Prostate gland (tissue), 2 donors: ENCODE data around the gene CPM. TPM values are rescaled to one million over a fixed set of nuclear protein-coding genes. Genes with fewer than 3 reads are reported as not detected.

ENCODE experiments used
- DNase-seq: peaks from one replicate; pipeline ENCODE4 v3.0.0-alpha.2; 2019; ENCODE audit warnings: low spot score
- H3K27ac ChIP-seq, 2 donors: fragments of 200-600 bp; sonication (generic); 2 replicates each; pipeline ENCODE4 v1.5.1; 2017 to 2019
- H3K27me3 ChIP-seq: fragments of 200-600 bp; sonication (generic); replicated peaks from 2 replicates; pipeline ENCODE4 v1.5.1; 2019; ENCODE audit not compliant: insufficient read depth
- H3K36me3 ChIP-seq, 2 donors: fragments of 200-600 bp; sonication (generic); 1 replicate in 1 of 2; 2 replicates in 1 of 2; pipeline versions ENCODE4 v1.5.1 to v1.8.1; 2017 to 2019
- H3K4me1 ChIP-seq: fragments of 200-600 bp; sonication (generic); replicated peaks from 2 replicates; pipeline ENCODE4 v1.5.1; 2019
- H3K4me3 ChIP-seq, 2 donors: fragments of 200-600 bp; sonication (generic); 2 replicates each; pipeline ENCODE4 v1.5.1; 2017 to 2019
- H3K9me3 ChIP-seq: fragments of 200-600 bp; sonication (generic); 2 replicates; pipeline ENCODE4 v1.5.1; 2017
- CTCF ChIP-seq, 4 experiments: fragments of 200-600 bp in 2 of 4; fragments of 450-650 bp in 2 of 4; sonication (generic) in 2 of 4; IDR thresholded peaks; 1 replicate in 3 of 4; 2 replicates in 1 of 4; pipeline ENCODE4 v1.5.1; 2016 to 2019; ENCODE audit warnings: antibody characterized with exemption in 4 of 4, mild to moderate bottlenecking in 2 of 4, moderate library complexity in 2 of 4
- POLR2A ChIP-seq: fragments of 450-650 bp; IDR thresholded peaks from one replicate; pipeline ENCODE4 v1.6.1; 2016; ENCODE audit warnings: antibody characterized with exemption, mild to moderate bottlenecking
- POLR2AphosphoS5 ChIP-seq: sonication (generic); formaldehyde crosslinking; IDR thresholded peaks from one replicate; pipeline ENCODE4 v1.6.1; 2017; ENCODE audit warnings: antibody characterized with exemption
- WGBS: methylation state at CpG from one replicate; pipeline ENCODE4 v1.1.5; 2018; 5-methylcytosine and 5-hydroxymethylcytosine counted together
- intact Hi-C: fragments of 100-400 bp; cut with DNase I; formaldehyde crosslinking; loops from one replicate; pipeline ENCODE4 v1.14.2; 2022
- total RNA-seq, 2 donors: library from RNA; depleted of rRNA; stranded (reverse); fragments of >200 nt; gene quantifications; one replicate each; pipeline ENCODE4 v1.1.0, GENCODE V29; 2016

Gene CPM
- total RNA-seq, 2 donors from 2014 or later = 68.4 TPM

GRCh38 chr12:68815928-68816800, 116.8 kb downstream of the CPM start:
- H3K4me3 ChIP-seq = no peak overlapping the region
- no peak overlapping the region for H3K27ac ChIP-seq
- peaks cover 8% of the 10 kb centered on the region for H3K4me1 ChIP-seq
- H3K27me3 ChIP-seq = no peaks in the 10 kb centered on the region
- H3K9me3 ChIP-seq = no peaks in the 10 kb centered on the region
- H3K36me3 ChIP-seq = peaks cover under 1 to 4% of the 10 kb centered on the region in 2 donors
- intact Hi-C loops = no loop called here
- TF ChIP-seq POLR2AphosphoS5 (no peak), CTCF (IDR thresholded peaks at IDR 0.05) (no peak), POLR2A (no peak)
- 96% methylated on average over 8 of the region's 8 CpGs for WGBS
- no peak for DNase-seq

GRCh38 chr12:68815232-68815927, 117.6 kb downstream of the CPM start:
- TF ChIP-seq POLR2A = no peak
- no peak for TF ChIP-seq CTCF (IDR thresholded peaks at IDR 0.05)
- TF ChIP-seq POLR2AphosphoS5 = no peak
- no peaks in the 10 kb centered on the region for H3K9me3 ChIP-seq
- H3K27me3 ChIP-seq = no peaks in the 10 kb centered on the region
- WGBS = 34% methylated on average over 5 of the region's 5 CpGs
- intact Hi-C loops = no loop called here
- peaks cover 0 to 4% of the 10 kb centered on the region in 2 donors for H3K36me3 ChIP-seq
- DNase-seq = no peak
- H3K4me1 ChIP-seq = peaks cover 8% of the 10 kb centered on the region
- no peak overlapping the region for H3K27ac ChIP-seq
- no peak overlapping the region for H3K4me3 ChIP-seq

DNA sequence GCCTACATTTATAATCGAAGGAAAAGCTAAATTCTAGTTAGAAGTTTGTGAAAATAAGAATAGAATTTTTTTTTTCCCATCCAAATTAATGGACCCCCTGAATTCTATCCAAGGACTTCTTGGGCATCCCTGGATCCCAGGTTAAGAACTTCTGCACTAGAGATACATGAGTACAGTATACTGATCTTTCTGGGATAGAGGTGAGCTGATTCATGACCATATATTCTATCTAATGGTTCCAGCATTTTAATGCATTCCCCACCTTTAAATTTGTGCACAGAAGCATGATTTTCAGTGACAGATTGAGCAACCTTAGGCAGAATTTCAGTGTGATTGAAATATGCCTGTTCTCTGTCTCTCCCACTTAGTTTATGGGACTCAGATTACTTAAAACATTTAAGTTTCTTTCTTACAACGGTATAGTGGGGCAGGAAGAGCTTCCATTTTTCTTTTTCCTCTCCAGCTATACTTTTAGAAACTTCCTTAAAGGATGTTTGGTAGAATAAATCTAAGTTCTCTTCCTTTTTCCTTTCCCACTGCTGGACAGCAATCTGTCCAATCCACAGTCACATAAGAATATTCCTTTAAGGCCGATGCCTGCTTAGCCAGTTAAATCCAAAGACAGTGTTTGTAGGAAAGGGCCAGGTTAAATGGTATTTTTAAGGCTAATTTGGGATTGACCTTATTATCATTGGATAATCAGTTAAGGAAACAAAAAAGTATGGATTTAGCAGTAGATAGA, 118.3 kb downstream of the CPM start:
- WGBS = 68% methylated on average over 3 of the region's 3 CpGs
- Histone ChIP-seq H3K4me3 (no peak overlapping the region), H3K27me3 (no peaks in the 10 kb centered on the region), H3K36me3 (peaks cover 0 to under 1% of the 10 kb centered on the region in 2 donors), H3K4me1 (peaks cover 8% of the 10 kb centered on the region), H3K9me3 (no peaks in the 10 kb centered on the region), H3K27ac (no peak overlapping the region)
- intact Hi-C loops = no loop called here
- no peak for TF ChIP-seq CTCF (IDR thresholded peaks at IDR 0.05)
- no peak for TF ChIP-seq POLR2A
- TF ChIP-seq POLR2AphosphoS5 = no peak
- DNase-seq = no peak

GRCh38 chr12:68813242-68813593, 119.8 kb downstream of the CPM start:
- WGBS = 38% methylated on average over 2 of the region's 2 CpGs
- peaks cover 8% of the 10 kb centered on the region for H3K4me1 ChIP-seq
- TF ChIP-seq POLR2AphosphoS5 (no peak), POLR2A (no peak), CTCF (IDR thresholded peaks at IDR 0.05) (no peak)
- H3K9me3 ChIP-seq = no peaks in the 10 kb centered on the region
- DNase-seq = no peak
- H3K4me3 ChIP-seq = no peak overlapping the region
- H3K36me3 ChIP-seq = no peaks in the 10 kb centered on the region
- H3K27me3 ChIP-seq = no peaks in the 10 kb centered on the region
- H3K27ac ChIP-seq = no peak overlapping the region
- intact Hi-C loops = no loop called here
